HG02981 (cell line): Measurements from ENCODE around the gene TEX19.
"Not testable (repeated sequence)": the region's sequence is repeated elsewhere in the genome, so short reads cannot be mapped to it uniquely, and the experiment has no call there.

Experiments used
- ATAC-seq: cut with Tn5 transposase; IDR thresholded peaks from one replicate; pipeline ENCODE4 v1.9.1; 2021; ENCODE audit warnings: mild to moderate bottlenecking, moderate library complexity; ENCODE audit not compliant: unreplicated experiment

TEX19 gene

GRCh38 chr17:82353484-82353883 is 5.6 kb upstream of the TEX19 start:
- no peak for ATAC-seq

- ATAC-seq = no peak
These were observed 4.2 kb upstream of the TEX19 start for GRCh38 chr17:82354804-82355308.

- ATAC-seq = no peak
These were observed 3.1 kb upstream of the TEX19 start for GRCh38 chr17:82355770-82356427.

- no peak for ATAC-seq
These were observed 2.1 kb upstream of the TEX19 start for GRCh38 chr17:82356845-82357355.

- ATAC-seq = no peak
These were observed 1.7 kb upstream of the TEX19 start for GRCh38 chr17:82357394-82357793.

- ATAC-seq = not testable (repeated sequence)
These were observed 516 bp downstream of the TEX19 start for GRCh38 chr17:82359451-82360074.

- ATAC-seq = no peak
These were observed 3.0 kb downstream of the TEX19 start for GRCh38 chr17:82361885-82362633.

- ATAC-seq = no peak
These were observed 6.7 kb downstream of the TEX19 start for GRCh38 chr17:82365606-82366295.

GRCh38 chr17:82366749-82367148 is 7.7 kb downstream of the TEX19 start:
- no peak for ATAC-seq

GRCh38 chr17:82367724-82368524 is 8.9 kb downstream of the TEX19 start:
- no peak for ATAC-seq

- no peak for ATAC-seq
These were observed 10.2 kb downstream of the TEX19 start for GRCh38 chr17:82369211-82369610.

- no peak for ATAC-seq
These were observed 11.7 kb downstream of the TEX19 start for GRCh38 chr17:82370471-82371332.

- ATAC-seq = no peak
These were observed 12.5 kb downstream of the TEX19 start, which contains the start of gene UTS2R for GRCh38 chr17:82371333-82372248. UTS2R (plus strand) TSS chr17:82371765; CDS start chr17:82374325, 2,560 bp downstream.

- no peak for ATAC-seq
These were observed 13.4 kb downstream of the TEX19 start for GRCh38 chr17:82372249-82373071.

- not testable (repeated sequence) for ATAC-seq
These were observed 14.0 kb downstream of the TEX19 start for GRCh38 chr17:82373072-82373452.

GRCh38 chr17:82373731-82374625 is 14.9 kb downstream of the TEX19 start:
- ATAC-seq = no peak
